Esophagus squamous epithelium (tissue), 4 donors: ENCODE results near the gene NEK9.

Experiments used
- CTCF ChIP-seq, 6 experiments: fragments of 450-650 bp in 4 of 6; fragments of 200-600 bp in 2 of 6; sonication (generic) in 2 of 6; IDR thresholded peaks; one replicate each; pipeline ENCODE4 v1.5.1; 2016 to 2019; ENCODE audit warnings: antibody characterized with exemption in 6 of 6, mild to moderate bottlenecking in 4 of 6, moderate library complexity in 4 of 6
- POLR2A ChIP-seq, 4 donors: fragments of 450-650 bp; IDR thresholded peaks; one replicate each; pipeline ENCODE4 v1.6.1; 2017; ENCODE audit warnings: antibody characterized with exemption in 4 of 4, mild to moderate bottlenecking in 4 of 4, moderate library complexity in 3 of 4

- TF ChIP-seq POLR2A (IDR thresholded peaks at IDR 0.05) (no peak), CTCF (IDR thresholded peaks at IDR 0.05) (no peak)
Measured at GRCh38 chr14:75120541-75121291, 6.1 kb downstream of the NEK9 start.
